ENCODE data around the gene RAC3. TPM values are rescaled to one million over a fixed set of nuclear protein-coding genes. Genes with fewer than 3 reads are reported as not detected.
A peak's percentile ranks its signal among the peaks of the same experiment; 100 is the strongest.

Gene RAC3
- total and polyA plus RNA-seq, 9 of the 15 experiments (the other 6 are each of a cell fraction or from before 2014, with no cell fraction given) = 0.23 to 292 (median 118) TPM

- TF ChIP-seq KLF10 (CRISPR knock-in tag; IDR thresholded peaks at IDR 0.05) (no peak), MAZ (CRISPR knock-in tag; conservative IDR thresholded peaks at IDR 0.05 in 1 of 2, IDR thresholded peaks at IDR 0.05 in 1 of 2) (peak; percentile 70 to 72), TRIM24 (IDR thresholded peaks at IDR 0.05) (no peak), SIN3A (IDR thresholded peaks at IDR 0.05; ENCODE audit: borderline replicate concordance in 2 of 2, control insufficient read depth in 1 of 2, low read depth in 2 of 2, low read length in 2 of 2) (peak; percentile 64 to 66; a peak in 1 of 4 replicates), FOXM1 (IDR thresholded peaks at IDR 0.05; ENCODE audit: low read depth) (no peak), FOXM1 (CRISPR knock-in tag; IDR thresholded peaks at IDR 0.05; ENCODE audit: low read depth) (0 out of 2 replicates have a peak, but pooled peaks have one; percentile 42)
Observed at GRCh38 chr17:82051776-82052637, 20.5 kb downstream of the RAC3 start, which contains the start of the genes GPS1 and RFNG (continued).

DNA sequence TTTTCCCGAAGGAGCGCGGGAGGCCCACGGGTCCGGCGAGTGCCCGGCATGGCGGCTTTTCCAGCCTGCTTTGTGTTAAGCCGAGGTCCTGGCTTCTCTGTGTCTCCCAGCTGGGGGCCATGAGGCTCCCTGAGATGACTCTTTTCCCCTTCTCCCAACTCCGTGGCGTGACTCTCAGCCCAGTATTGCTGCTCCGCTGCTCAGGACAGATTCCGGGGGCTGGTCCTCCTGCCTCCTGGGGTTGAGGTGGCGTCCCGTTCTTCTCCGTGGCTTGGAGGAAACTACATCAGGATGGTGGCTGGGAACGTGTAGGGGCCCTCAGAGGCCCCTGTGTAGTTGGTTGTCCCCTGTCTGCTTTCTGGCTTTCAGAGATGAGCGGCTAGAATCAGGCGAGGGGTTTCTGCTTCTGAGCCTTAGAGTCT lies 21.2 kb downstream of the RAC3 start:
- TF ChIP-seq, protein P1, sequence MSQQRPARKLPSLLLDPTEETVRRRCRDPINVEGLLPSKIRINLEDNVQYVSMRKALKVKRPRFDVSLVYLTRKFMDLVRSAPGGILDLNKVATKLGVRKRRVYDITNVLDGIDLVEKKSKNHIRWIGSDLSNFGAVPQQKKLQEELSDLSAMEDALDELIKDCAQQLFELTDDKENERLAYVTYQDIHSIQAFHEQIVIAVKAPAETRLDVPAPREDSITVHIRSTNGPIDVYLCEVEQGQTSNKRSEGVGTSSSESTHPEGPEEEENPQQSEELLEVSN (IDR thresholded peaks at IDR 0.05; ENCODE audit: borderline replicate concordance in 1 of 2, extremely low read depth in 1 of 2, insufficient read depth in 1 of 2, insufficient read length in 1 of 2, low read depth in 1 of 2, low read length in 1 of 2, poor library complexity in 1 of 2, severe bottlenecking in 1 of 2) = peak in 1 of 2 experiments; percentile 4
- TF ChIP-seq PTBP1 (IDR thresholded peaks at IDR 0.05; ENCODE audit: low read depth, low read length) = no peak
- Histone ChIP-seq H3K9ac (ENCODE audit: insufficient read depth in 1 of 2, low read depth in 2 of 2, low read length in 2 of 2) (peak overlapping the region; percentile 80 to 97), H3K79me2 (ENCODE audit: control insufficient read depth, insufficient read depth, low read length) (peaks cover 28% of the 10 kb centered on the region), H3K36me3 (ENCODE audit: control insufficient read depth, insufficient read depth, low read length) (peaks cover 75% of the 10 kb centered on the region; the same call in 2 of the 3 replicates), H3K4me3 (peak overlapping the region; percentile 98), H3K27ac (ENCODE audit: extremely low read depth, low read depth, low read length) (peak overlapping the region; percentile 68; the same call in 2 of the 3 replicates), H3K9me1 (ENCODE audit: control insufficient read depth, insufficient read depth, low read length) (no peaks in the 10 kb centered on the region), H3K4me2 (ENCODE audit: insufficient read depth, low read length) (peak overlapping the region; percentile 88), H3K4me1 (replicated peaks in 1 of 2; ENCODE audit: control insufficient read depth in 2 of 2, insufficient read depth in 2 of 2, low read length in 2 of 2) (peaks cover 6 to 92% of the 10 kb centered on the region in 2 experiments; a peak in 3 of 5 replicates), H3K27me3 (ENCODE audit: control insufficient read depth in 2 of 2, insufficient read depth in 2 of 2, low read length in 2 of 2) (no peaks in the 10 kb centered on the region), H2AFZ (ENCODE audit: low read depth, low read length) (no peak overlapping the region), H3K9me3 (replicated peaks; ENCODE audit: control insufficient read depth, insufficient read depth, low read depth, low read length) (no peaks in the 10 kb centered on the region), H4K20me1 (replicated peaks; ENCODE audit: control insufficient read depth, insufficient read depth, low read length) (0 out of 2 replicates have a peak, but pooled peaks cover 11% of the 10 kb centered on the region)
- intact Hi-C loops (cut with micrococcal nuclease) = no loop called here
- no TSS peak for BruUV-seq (replicated peaks)
- FAIRE-seq = no peak
- DNase-seq (ENCODE audit: extremely low read depth in 1 of 4, low spot score in 3 of 4) = no peak
- ChIA-PET CTCF (ENCODE audit: low intra/inter-chr PET ratio) (no interaction called here), POLR2A (interaction anchor here (0.6 to 1.0 kb wide), 4 partner anchors 46 to 730 kb away, joined by 3 read pairs; no protein-coding TSS in a partner anchor)
- ATAC-seq = no peak
- WGBS (ENCODE audit: insufficient coverage, low coverage, missing lambda C conversion rate) = 4% methylated on average over 19 of the region's 19 CpGs
- in situ Hi-C loops (cut with MboI) = no loop called here

Measured in K562 (cell line).